ENCODE measurements around the gene APBB2.

DNA sequence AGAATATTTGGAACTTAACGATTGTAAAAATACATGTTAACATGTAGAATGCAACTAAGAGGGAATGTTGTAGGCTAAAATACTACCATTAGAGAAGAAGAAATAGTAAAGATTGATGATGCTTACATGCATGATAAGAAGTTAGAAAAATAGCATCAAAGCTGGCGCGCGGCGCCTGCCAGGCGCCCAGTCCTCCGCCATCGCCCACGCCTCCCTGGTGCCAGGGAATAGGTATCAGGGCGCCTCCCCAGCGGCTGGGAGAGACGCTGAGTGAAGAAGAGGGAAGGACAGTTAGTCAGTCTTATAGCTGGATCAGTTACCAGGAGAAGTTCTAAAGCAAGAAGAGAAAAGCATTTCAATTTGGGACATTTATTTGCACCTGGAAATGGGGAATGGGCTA lies 428.6 kb downstream of the APBB2 start:
- TF ChIP-seq, protein P1, sequence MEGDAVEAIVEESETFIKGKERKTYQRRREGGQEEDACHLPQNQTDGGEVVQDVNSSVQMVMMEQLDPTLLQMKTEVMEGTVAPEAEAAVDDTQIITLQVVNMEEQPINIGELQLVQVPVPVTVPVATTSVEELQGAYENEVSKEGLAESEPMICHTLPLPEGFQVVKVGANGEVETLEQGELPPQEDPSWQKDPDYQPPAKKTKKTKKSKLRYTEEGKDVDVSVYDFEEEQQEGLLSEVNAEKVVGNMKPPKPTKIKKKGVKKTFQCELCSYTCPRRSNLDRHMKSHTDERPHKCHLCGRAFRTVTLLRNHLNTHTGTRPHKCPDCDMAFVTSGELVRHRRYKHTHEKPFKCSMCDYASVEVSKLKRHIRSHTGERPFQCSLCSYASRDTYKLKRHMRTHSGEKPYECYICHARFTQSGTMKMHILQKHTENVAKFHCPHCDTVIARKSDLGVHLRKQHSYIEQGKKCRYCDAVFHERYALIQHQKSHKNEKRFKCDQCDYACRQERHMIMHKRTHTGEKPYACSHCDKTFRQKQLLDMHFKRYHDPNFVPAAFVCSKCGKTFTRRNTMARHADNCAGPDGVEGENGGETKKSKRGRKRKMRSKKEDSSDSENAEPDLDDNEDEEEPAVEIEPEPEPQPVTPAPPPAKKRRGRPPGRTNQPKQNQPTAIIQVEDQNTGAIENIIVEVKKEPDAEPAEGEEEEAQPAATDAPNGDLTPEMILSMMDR (IDR thresholded peaks at IDR 0.05; ENCODE audit: low read length) = no peak
- TF ChIP-seq EZH2 (IDR thresholded peaks at IDR 0.05; ENCODE audit: borderline replicate concordance, low read length) = no peak

Data from OCI-LY1 (cell line).